GM10248 (cell line): ENCODE results near the gene NR4A3.

Source experiments
- CTCF ChIA-PET: fragments of 300-600 bp; sonication (Branson Sonifier 250); formaldehyde crosslinking; extraction: SDS; loops from one replicate; lab custom pipeline; 2021; ENCODE audit warnings: antibody characterized with exemption; lab: Yijun Ruan, JAX
- POLR2A ChIA-PET: fragments of 350-650 bp; sonication (Branson Sonifier 250); formaldehyde crosslinking; extraction: SDS; loops from one replicate; lab custom pipeline; 2020; ENCODE audit warnings: antibody characterized with exemption; lab: Yijun Ruan, JAX
- DNase-seq: peaks from one replicate; pipeline ENCODE4 v3.0.0; 2012; ENCODE audit errors: extremely low spot score
- CTCF ChIP-seq: IDR thresholded peaks from 2 replicates; pipeline ENCODE4 v1.5.1; 2012; ENCODE audit warnings: mild to moderate bottlenecking, low read depth; ENCODE audit errors: extremely low read depth, missing control alignments, control extremely low read depth

NR4A3 gene

DNA sequence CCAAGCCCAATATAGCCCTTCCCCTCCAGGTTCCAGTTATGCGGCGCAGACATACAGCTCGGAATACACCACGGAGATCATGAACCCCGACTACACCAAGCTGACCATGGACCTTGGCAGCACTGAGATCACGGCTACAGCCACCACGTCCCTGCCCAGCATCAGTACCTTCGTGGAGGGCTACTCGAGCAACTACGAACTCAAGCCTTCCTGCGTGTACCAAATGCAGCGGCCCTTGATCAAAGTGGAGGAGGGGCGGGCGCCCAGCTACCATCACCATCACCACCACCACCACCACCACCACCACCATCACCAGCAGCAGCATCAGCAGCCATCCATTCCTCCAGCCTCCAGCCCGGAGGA is 6.3 kb downstream of the NR4A3 start:
- POLR2A ChIA-PET = no interaction called here
- no peak for TF ChIP-seq CTCF
- CTCF ChIA-PET = interaction anchor here (0.9 to 1.9 kb wide), 4 partner anchors 28 to 562 kb away, joined by 3 to 5 read pairs (median 3); partner anchors contain the start of gene TEX10
- DNase-seq = no peak

- DNase-seq = no peak
- no peak for TF ChIP-seq CTCF
- POLR2A ChIA-PET = interaction anchor here (1.2 kb wide), 1 partner anchor 10 kb away, joined by 4 read pairs; no protein-coding TSS in a partner anchor
- CTCF ChIA-PET = interaction anchor here (0.7 to 2.2 kb wide), 10 partner anchors 10 to 610 kb away, joined by 3 to 10 read pairs (median 3); partner anchors contain the start of gene TEX10
Measured at GRCh38 chr9:99828417-99829176, 6.9 kb downstream of the NR4A3 start.

DNA sequence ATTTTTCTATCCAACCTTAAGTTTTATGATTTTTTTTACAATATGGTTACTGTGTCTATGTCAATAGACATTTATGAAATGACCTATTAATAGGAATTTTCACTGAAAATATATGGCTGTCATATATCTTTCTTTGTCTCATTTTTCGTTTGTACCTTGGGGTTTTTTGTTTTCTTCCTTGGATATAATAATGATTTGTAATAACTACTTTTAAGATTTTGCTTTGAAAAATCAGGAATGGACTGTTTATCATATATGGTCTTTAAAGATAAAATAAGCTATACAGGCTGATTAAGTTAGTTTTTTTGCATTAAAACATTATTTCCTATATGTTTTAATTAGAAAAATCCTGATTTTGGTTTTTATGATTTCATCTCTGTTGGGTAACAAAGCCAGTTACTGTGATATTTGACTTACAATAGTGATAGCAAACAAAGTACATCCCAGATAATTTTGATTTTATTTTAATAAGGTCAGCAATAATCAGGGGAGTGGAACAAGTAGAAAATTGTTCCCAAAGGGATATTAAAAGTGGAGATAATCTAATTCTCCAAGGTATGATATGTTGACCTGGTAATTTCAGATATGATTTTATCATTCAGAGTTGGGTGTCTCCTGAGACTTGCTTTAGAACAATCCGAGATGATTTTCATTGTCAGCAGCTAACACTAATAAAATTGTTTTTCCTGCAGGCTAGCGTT is 10.3 kb downstream of the NR4A3 start:
- TF ChIP-seq CTCF = no peak
- CTCF ChIA-PET = no interaction called here
- DNase-seq = no peak
- POLR2A ChIA-PET = no interaction called here

DNA sequence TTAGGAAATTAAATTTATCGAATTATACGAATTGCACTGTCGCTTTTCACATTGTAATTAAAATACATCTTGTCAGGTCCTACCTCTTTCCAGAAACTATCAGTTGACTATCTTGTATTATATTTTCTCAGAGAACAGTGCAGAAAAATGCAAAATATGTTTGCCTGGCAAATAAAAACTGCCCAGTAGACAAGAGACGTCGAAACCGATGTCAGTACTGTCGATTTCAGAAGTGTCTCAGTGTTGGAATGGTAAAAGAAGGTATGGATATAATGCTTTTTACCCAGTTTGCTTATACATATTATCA is 10.8 kb downstream of the NR4A3 start:
- no peak for DNase-seq
- ChIA-PET CTCF (no interaction called here), POLR2A (no interaction called here)
- no peak for TF ChIP-seq CTCF

GRCh38 chr9:99833735-99834134 is 12.1 kb downstream of the NR4A3 start:
- ChIA-PET CTCF (no interaction called here), POLR2A (no interaction called here)
- no peak for DNase-seq
- TF ChIP-seq CTCF = no peak

GRCh38 chr9:99834474-99834873 is 12.8 kb downstream of the NR4A3 start:
- TF ChIP-seq CTCF = no peak
- DNase-seq = no peak
- ChIA-PET CTCF (no interaction called here), POLR2A (no interaction called here)
